Spleen (tissue), 11 donors: ENCODE measurements around the gene IKZF5. TPM values are rescaled to one million over a fixed set of nuclear protein-coding genes. Genes with fewer than 3 reads are reported as not detected.

Experiments
- DNase-seq: peaks from one replicate; pipeline ENCODE4 v3.0.0-alpha.2; 2020
- H3K27ac ChIP-seq, 8 donors: fragments of 200-600 bp; sonication (generic) in 7 of 8; 1 replicate in 4 of 8; 2 replicates in 4 of 8; pipeline versions ENCODE4 v1.5.0 to v1.8.0; 2016 to 2021; ENCODE audit warnings: inconsistent platforms in 4 of 8, mild to moderate bottlenecking in 4 of 8, moderate library complexity in 1 of 8
- H3K27me3 ChIP-seq, 7 donors: fragments of 200-600 bp; sonication (generic) in 6 of 7; replicated peaks in 1 of 7; 1 replicate in 4 of 7; 2 replicates in 3 of 7; pipeline versions ENCODE4 v1.5.0 to v1.8.0; 2016 to 2021; ENCODE audit warnings: inconsistent platforms in 3 of 7, mild to moderate bottlenecking in 1 of 7
- H3K36me3 ChIP-seq, 6 donors: fragments of 200-600 bp; sonication (generic) in 5 of 6; 1 replicate in 4 of 6; 2 replicates in 2 of 6; pipeline versions ENCODE4 v1.5.0 to v1.8.0; 2016 to 2021; ENCODE audit warnings: inconsistent platforms in 2 of 6
- H3K4me1 ChIP-seq, 6 donors: fragments of 200-600 bp; sonication (generic) in 5 of 6; 1 replicate in 3 of 6; 2 replicates in 3 of 6; pipeline versions ENCODE4 v1.5.0 to v1.8.0; 2016 to 2021; ENCODE audit warnings: inconsistent platforms in 3 of 6
- H3K4me3 ChIP-seq, 8 donors: fragments of 200-600 bp; sonication (generic) in 7 of 8; 1 replicate in 4 of 8; 2 replicates in 4 of 8; pipeline versions ENCODE4 v1.5.0 to v1.8.0; 2016 to 2021; ENCODE audit warnings: inconsistent platforms in 4 of 8, mild to moderate bottlenecking in 4 of 8, moderate library complexity in 2 of 8
- H3K9me3 ChIP-seq, 8 donors: fragments of 200-600 bp; sonication (generic) in 7 of 8; 1 replicate in 4 of 8; 2 replicates in 4 of 8; pipeline versions ENCODE4 v1.5.0 to v1.8.0; 2016 to 2021; ENCODE audit warnings: inconsistent platforms in 4 of 8
- POLR2A ChIP-seq, 3 donors: fragments of 450-650 bp; IDR thresholded peaks; one replicate each; pipeline ENCODE4 v1.5.1; 2017; ENCODE audit warnings: antibody characterized with exemption in 3 of 3, mild to moderate bottlenecking in 1 of 3
- POLR2AphosphoS5 ChIP-seq, 3 donors: sonication (generic); formaldehyde crosslinking; IDR thresholded peaks; one replicate each; pipeline ENCODE4 v1.5.1; 2017; ENCODE audit warnings: antibody characterized with exemption in 3 of 3
- WGBS, 5 donors: extraction: QIAGEN DNeasy Blood & Tissue Kit in 3 of 5; methylation state at CpG; one replicate each; pipeline versions ENCODE4 v1.1.5 to v1.1.7; 2013 to 2018; 5-methylcytosine and 5-hydroxymethylcytosine counted together
- intact Hi-C: fragments of 100-400 bp; cut with DNase I; formaldehyde crosslinking; loops from one replicate; pipeline ENCODE4 v1.15.0; 2023; ENCODE audit warnings: low total_unique reads
- polyA plus RNA-seq, 3 donors: library from polyadenylated mRNA; stranded (reverse); fragments of 200-250 nt; gene quantifications; one replicate each; pipeline ENCODE4 v1.2.1, GENCODE V29; 2013
- total RNA-seq, 7 donors: library from RNA; depleted of rRNA in 3 of 7; stranded (reverse); fragments of >200 nt in 3 of 7; fragmentation: NEBNext Ultra II Directional in 4 of 7; extraction: Animal tissue kit (Norgen Biotek cat#: 25700) in 4 of 7; gene quantifications; one replicate each; pipeline versions ENCODE4 v1.1.0 to v1.2.1, GENCODE V29; 2016 to 2021
- TF ChIP-seq, protein P1 (sequence below), 11 experiments: fragments of 200-600 bp in 7 of 11; fragments of 450-650 bp in 4 of 11; sonication (generic) in 4 of 11; IDR thresholded peaks in 8 of 11; conservative IDR thresholded peaks in 3 of 11; 1 replicate in 7 of 11; 2 replicates in 4 of 11; pipeline versions ENCODE4 v1.4.0 to v1.8.0; 2016 to 2021; ENCODE audit warnings: antibody characterized with exemption in 11 of 11, inconsistent platforms in 4 of 11, mild to moderate bottlenecking in 1 of 11
- donor health status: healthy with polysubstance abuse.
- donor health status: DM: no; HTN: no; CAD: no; lungs with moderate emphysema.
- donor health status: DM: no; HTN: no; CAD: no.
- donor health status: Bipolar disorder and iron deficiency.
- donor health status: healthy.
- donor health status: DM: no; HTN: no; CAD: no.
- donor health status: DM: yes; HTN: yes; CAD: no.

The IKZF5 gene
- total and polyA plus RNA-seq, 10 donors = 8.9 to 26.7 (median 16.2) TPM

DNA sequence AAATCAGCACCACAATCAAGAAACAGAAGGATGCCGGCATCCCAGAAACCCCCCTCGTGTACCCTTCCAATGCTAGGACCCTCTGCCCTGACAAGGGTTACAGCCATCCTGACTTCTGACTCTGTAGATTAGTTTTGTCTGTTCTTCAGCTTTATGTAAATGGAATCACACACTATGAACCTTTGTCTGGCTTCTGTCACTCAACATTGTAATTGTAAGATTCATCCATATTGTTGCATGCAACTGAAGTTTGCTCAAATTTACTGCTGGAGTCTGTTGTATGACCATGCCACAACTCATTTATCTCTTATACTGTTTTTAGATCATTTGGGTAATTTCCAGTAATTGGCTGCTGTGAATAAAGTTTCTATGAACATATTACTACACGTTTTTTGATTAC lies 8.4 kb downstream of the IKZF5 start:
- Histone ChIP-seq H3K9me3 (no peaks in the 10 kb centered on the region), H3K36me3 (peaks cover 0 to 44% (median 28%) of the 10 kb centered on the region in 6 donors), H3K4me3 (no peak overlapping the region), H3K4me1 (peaks cover 0 to 61% (median 28%) of the 10 kb centered on the region in 6 donors), H3K27me3 (no peaks in the 10 kb centered on the region), H3K27ac (no peak overlapping the region)
- intact Hi-C loops = no loop called here
- TF ChIP-seq, protein P1, sequence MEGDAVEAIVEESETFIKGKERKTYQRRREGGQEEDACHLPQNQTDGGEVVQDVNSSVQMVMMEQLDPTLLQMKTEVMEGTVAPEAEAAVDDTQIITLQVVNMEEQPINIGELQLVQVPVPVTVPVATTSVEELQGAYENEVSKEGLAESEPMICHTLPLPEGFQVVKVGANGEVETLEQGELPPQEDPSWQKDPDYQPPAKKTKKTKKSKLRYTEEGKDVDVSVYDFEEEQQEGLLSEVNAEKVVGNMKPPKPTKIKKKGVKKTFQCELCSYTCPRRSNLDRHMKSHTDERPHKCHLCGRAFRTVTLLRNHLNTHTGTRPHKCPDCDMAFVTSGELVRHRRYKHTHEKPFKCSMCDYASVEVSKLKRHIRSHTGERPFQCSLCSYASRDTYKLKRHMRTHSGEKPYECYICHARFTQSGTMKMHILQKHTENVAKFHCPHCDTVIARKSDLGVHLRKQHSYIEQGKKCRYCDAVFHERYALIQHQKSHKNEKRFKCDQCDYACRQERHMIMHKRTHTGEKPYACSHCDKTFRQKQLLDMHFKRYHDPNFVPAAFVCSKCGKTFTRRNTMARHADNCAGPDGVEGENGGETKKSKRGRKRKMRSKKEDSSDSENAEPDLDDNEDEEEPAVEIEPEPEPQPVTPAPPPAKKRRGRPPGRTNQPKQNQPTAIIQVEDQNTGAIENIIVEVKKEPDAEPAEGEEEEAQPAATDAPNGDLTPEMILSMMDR (IDR thresholded peaks at IDR 0.05 in 8 of 11, conservative IDR thresholded peaks at IDR 0.05 in 3 of 11) = no peak
- TF ChIP-seq POLR2AphosphoS5 (IDR thresholded peaks at IDR 0.05) = no peak
- no peak for TF ChIP-seq POLR2A (IDR thresholded peaks at IDR 0.05)
- WGBS, 5 donors = 81 to 86% (median 85%) methylated on average over 3 of the region's 3 CpGs
- DNase-seq = no peak

DNA sequence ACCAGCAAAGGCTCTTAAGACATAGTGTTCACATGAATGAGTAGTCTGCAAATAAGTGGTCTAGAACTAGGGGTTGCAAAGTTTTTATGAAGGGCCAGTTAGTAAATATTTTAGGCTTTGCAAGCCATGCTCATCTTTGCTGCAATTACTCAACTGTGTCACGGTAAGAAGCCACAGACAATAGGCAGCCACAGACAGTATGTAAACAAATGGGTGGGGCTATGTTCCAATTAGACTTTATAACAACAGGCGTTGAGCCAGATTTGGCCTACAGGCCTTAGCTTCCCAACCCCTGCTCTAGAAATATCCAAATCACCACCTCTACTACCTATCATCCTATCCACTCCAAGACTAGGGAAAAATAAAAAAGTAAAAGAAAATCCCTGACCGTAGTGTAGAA lies 9.2 kb downstream of the IKZF5 start:
- Histone ChIP-seq H3K36me3 (peaks cover 0 to 52% (median 33%) of the 10 kb centered on the region in 6 donors), H3K27me3 (no peaks in the 10 kb centered on the region), H3K9me3 (no peaks in the 10 kb centered on the region), H3K27ac (no peak overlapping the region), H3K4me1 (peaks cover 0 to 53% (median 20%) of the 10 kb centered on the region in 6 donors), H3K4me3 (no peak overlapping the region)
- TF ChIP-seq, protein P1 (IDR thresholded peaks at IDR 0.05 in 8 of 11, conservative IDR thresholded peaks at IDR 0.05 in 3 of 11) = no peak
- TF ChIP-seq POLR2AphosphoS5 (IDR thresholded peaks at IDR 0.05) (no peak), POLR2A (IDR thresholded peaks at IDR 0.05) (no peak)
- intact Hi-C loops = no loop called here
- DNase-seq = no peak
- 71 to 78% (median 73%) methylated on average over 3 of the region's 3 CpGs for WGBS, 5 donors

DNA sequence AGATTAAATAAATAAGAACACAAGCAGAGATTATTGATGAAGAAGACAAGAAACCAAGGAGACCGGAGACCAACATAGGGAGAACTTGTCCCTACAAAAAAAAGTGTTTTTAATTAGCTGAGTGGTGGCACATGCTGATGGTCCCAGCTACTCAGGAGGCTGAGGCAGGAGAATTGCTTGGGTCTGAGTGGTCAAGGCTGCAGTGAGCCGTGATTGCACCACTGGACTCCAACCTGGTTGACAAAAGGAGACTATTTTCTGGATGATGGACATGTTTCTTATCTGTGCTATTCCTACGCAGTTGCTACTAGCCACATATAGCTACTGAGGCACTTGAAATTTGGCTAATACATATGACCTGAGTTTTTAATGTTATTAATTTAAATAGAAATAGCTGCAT lies 9.7 kb downstream of the IKZF5 start:
- no peak for DNase-seq
- Histone ChIP-seq H3K9me3 (no peaks in the 10 kb centered on the region), H3K4me1 (peaks cover 0 to 48% (median 16%) of the 10 kb centered on the region in 6 donors), H3K27me3 (no peaks in the 10 kb centered on the region), H3K27ac (no peak overlapping the region), H3K36me3 (peaks cover 0 to 53% (median 37%) of the 10 kb centered on the region in 6 donors), H3K4me3 (no peak overlapping the region)
- TF ChIP-seq POLR2AphosphoS5 (IDR thresholded peaks at IDR 0.05) = no peak
- no peak for TF ChIP-seq POLR2A (IDR thresholded peaks at IDR 0.05)
- 95 to 98% (median 98%) methylated on average over 3 of the region's 3 CpGs for WGBS, 5 donors
- intact Hi-C loops = no loop called here

DNA sequence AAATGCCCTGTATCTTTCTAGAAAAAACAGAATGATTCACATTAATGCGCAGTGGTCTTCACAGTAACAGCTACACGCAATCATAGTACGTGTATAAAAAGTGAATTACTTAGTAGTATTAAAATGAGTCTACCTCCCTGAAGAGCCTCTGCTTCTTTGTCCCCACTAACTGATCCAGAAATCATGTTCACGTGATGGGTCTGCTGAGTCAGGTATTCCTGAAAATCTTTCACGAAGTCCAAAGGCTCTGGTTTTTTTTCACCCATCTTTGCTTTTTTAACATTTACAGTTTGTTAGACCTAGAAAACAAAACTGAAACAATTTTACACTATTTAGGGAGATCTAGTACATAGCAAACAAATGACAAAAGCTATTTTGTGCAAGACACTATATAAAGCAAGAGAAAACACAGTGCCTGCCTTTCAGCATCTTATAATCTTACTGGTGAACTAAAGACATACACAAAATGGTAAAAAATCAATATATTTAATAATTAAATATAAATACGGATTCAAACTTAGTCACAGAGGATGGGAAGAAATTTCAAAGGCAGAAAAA lies 10.2 kb downstream of the IKZF5 start:
- H3K4me3 ChIP-seq = no peak overlapping the region
- H3K27me3 ChIP-seq = no peaks in the 10 kb centered on the region
- H3K27ac ChIP-seq = no peak overlapping the region
- DNase-seq = no peak
- no peaks in the 10 kb centered on the region for H3K9me3 ChIP-seq
- H3K4me1 ChIP-seq = peaks cover 0 to 44% (median 13%) of the 10 kb centered on the region in 6 donors
- peaks cover 3 to 57% (median 41%) of the 10 kb centered on the region in 6 donors for H3K36me3 ChIP-seq
- intact Hi-C loops = no loop called here
- TF ChIP-seq POLR2A (IDR thresholded peaks at IDR 0.05) (no peak), POLR2AphosphoS5 (IDR thresholded peaks at IDR 0.05) (no peak)
- TF ChIP-seq, protein P1 (IDR thresholded peaks at IDR 0.05 in 8 of 11, conservative IDR thresholded peaks at IDR 0.05 in 3 of 11) = no peak
- WGBS, 5 donors = 87 to 95% (median 92%) methylated on average over 6 of the region's 6 CpGs
